ENCODE measurements around the gene OR2H1.

Gene OR2H1

DNA sequence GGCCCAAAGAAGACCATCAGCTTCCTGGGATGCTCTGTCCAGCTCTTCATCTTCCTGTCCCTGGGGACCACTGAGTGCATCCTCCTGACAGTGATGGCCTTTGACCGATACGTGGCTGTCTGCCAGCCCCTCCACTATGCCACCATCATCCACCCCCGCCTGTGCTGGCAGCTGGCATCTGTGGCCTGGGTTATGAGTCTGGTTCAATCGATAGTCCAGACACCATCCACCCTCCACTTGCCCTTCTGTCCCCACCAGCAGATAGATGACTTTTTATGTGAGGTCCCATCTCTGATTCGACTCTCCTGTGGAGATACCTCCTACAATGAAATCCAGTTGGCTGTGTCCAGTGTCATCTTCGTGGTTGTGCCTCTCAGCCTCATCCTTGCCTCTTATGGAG lies 5.1 kb downstream of the OR2H1 start:
- H3K27me3 ChIP-seq (replicated peaks in 2 of 5; ENCODE audit: control insufficient read depth in 4 of 5, insufficient read depth in 5 of 5, low read length in 4 of 5), result no peaks in the 10 kb centered on the region
- no peak for DNase-seq
- WGBS (ENCODE audit: insufficient coverage), result 93% methylated on average over 6 of the region's 6 CpGs
- no peak overlapping the region for H3K27ac ChIP-seq (ENCODE audit: insufficient read depth in 1 of 2, low read depth in 1 of 2, low read length in 2 of 2, poor library complexity in 1 of 2, severe bottlenecking in 2 of 2)
- ChIA-PET CTCF (no interaction called here), POLR2A (no interaction called here)
- no peak overlapping the region for H3K4me3 ChIP-seq (ENCODE audit: control insufficient read depth in 1 of 7, extremely low read depth in 1 of 7, insufficient read depth in 4 of 7, low read depth in 2 of 7, low read length in 6 of 7)
- H3K4me1 ChIP-seq (ENCODE audit: control extremely low read depth in 1 of 4, control insufficient read depth in 4 of 4, insufficient read depth in 4 of 4, low read length in 3 of 4), result peaks cover 0 to 3% (median 0%) of the 10 kb centered on the region in 4 experiments
- H3K36me3 ChIP-seq (ENCODE audit: control insufficient read depth in 4 of 4, insufficient read depth in 4 of 4, low read length in 3 of 4), result no peaks in the 10 kb centered on the region
- H3K9me3 ChIP-seq (ENCODE audit: control extremely low read depth in 1 of 5, control insufficient read depth in 4 of 5, insufficient read depth in 2 of 5, low read depth in 1 of 5, low read length in 4 of 5), result no peaks in the 10 kb centered on the region

GRCh38 chr6:29465279-29465678 lies 8.3 kb downstream of the OR2H1 start:
- WGBS (ENCODE audit: insufficient coverage), result no CpG with 5 or more reads among the region's 2 CpGs
- CTCF ChIA-PET, result no interaction called here
- Histone ChIP-seq H3K27ac (ENCODE audit: insufficient read depth in 1 of 2, low read depth in 1 of 2, low read length in 2 of 2, poor library complexity in 1 of 2, severe bottlenecking in 2 of 2) (no peak overlapping the region), H3K36me3 (ENCODE audit: control insufficient read depth in 4 of 4, insufficient read depth in 4 of 4, low read length in 3 of 4) (no peaks in the 10 kb centered on the region), H3K9me3 (ENCODE audit: control extremely low read depth in 1 of 5, control insufficient read depth in 4 of 5, insufficient read depth in 2 of 5, low read depth in 1 of 5, low read length in 4 of 5) (no peaks in the 10 kb centered on the region), H3K4me3 (ENCODE audit: control insufficient read depth in 1 of 7, extremely low read depth in 1 of 7, insufficient read depth in 4 of 7, low read depth in 2 of 7, low read length in 6 of 7) (no peak overlapping the region), H3K4me1 (ENCODE audit: control extremely low read depth in 1 of 4, control insufficient read depth in 4 of 4, insufficient read depth in 4 of 4, low read length in 3 of 4) (peaks cover 0 to 3% (median 0%) of the 10 kb centered on the region in 4 experiments), H3K27me3 (replicated peaks in 2 of 5; ENCODE audit: control insufficient read depth in 4 of 5, insufficient read depth in 5 of 5, low read length in 4 of 5) (no peaks in the 10 kb centered on the region)
- POLR2A ChIA-PET, result no interaction called here
- DNase-seq, result no peak

- Histone ChIP-seq H3K27me3 (replicated peaks in 2 of 5; ENCODE audit: control insufficient read depth in 4 of 5, insufficient read depth in 5 of 5, low read length in 4 of 5) (no peaks in the 10 kb centered on the region), H3K36me3 (ENCODE audit: control insufficient read depth in 4 of 4, insufficient read depth in 4 of 4, low read length in 3 of 4) (no peaks in the 10 kb centered on the region), H3K4me1 (ENCODE audit: control extremely low read depth in 1 of 4, control insufficient read depth in 4 of 4, insufficient read depth in 4 of 4, low read length in 3 of 4) (peaks cover 0 to 3% (median 0%) of the 10 kb centered on the region in 4 experiments), H3K9me3 (ENCODE audit: control extremely low read depth in 1 of 5, control insufficient read depth in 4 of 5, insufficient read depth in 2 of 5, low read depth in 1 of 5, low read length in 4 of 5) (no peaks in the 10 kb centered on the region), H3K4me3 (ENCODE audit: control insufficient read depth in 1 of 7, extremely low read depth in 1 of 7, insufficient read depth in 4 of 7, low read depth in 2 of 7, low read length in 6 of 7) (no peak overlapping the region), H3K27ac (ENCODE audit: insufficient read depth in 1 of 2, low read depth in 1 of 2, low read length in 2 of 2, poor library complexity in 1 of 2, severe bottlenecking in 2 of 2) (no peak overlapping the region)
- DNase-seq, result no peak
- no CpG with 5 or more reads among the region's 2 CpGs for WGBS (ENCODE audit: insufficient coverage)
- ChIA-PET CTCF (no interaction called here), POLR2A (no interaction called here)
Measured at GRCh38 chr6:29465801-29466200, 8.8 kb downstream of the OR2H1 start.

- CTCF ChIA-PET, result no interaction called here
Measured at GRCh38 chr6:29466241-29466640, 9.3 kb downstream of the OR2H1 start.

GRCh38 chr6:29474996-29475395 lies 18.0 kb downstream of the OR2H1 start:
- Histone ChIP-seq H3K4me3 (ENCODE audit: control insufficient read depth in 1 of 7, extremely low read depth in 1 of 7, insufficient read depth in 4 of 7, low read depth in 2 of 7, low read length in 6 of 7) (no peak overlapping the region), H3K27ac (ENCODE audit: insufficient read depth in 1 of 2, low read depth in 1 of 2, low read length in 2 of 2, poor library complexity in 1 of 2, severe bottlenecking in 2 of 2) (no peak overlapping the region), H3K9me3 (ENCODE audit: control extremely low read depth in 1 of 5, control insufficient read depth in 4 of 5, insufficient read depth in 2 of 5, low read depth in 1 of 5, low read length in 4 of 5) (no peaks in the 10 kb centered on the region), H3K36me3 (ENCODE audit: control insufficient read depth in 4 of 4, insufficient read depth in 4 of 4, low read length in 3 of 4) (no peaks in the 10 kb centered on the region), H3K27me3 (replicated peaks in 2 of 5; ENCODE audit: control insufficient read depth in 4 of 5, insufficient read depth in 5 of 5, low read length in 4 of 5) (no peaks in the 10 kb centered on the region), H3K4me1 (ENCODE audit: control extremely low read depth in 1 of 4, control insufficient read depth in 4 of 4, insufficient read depth in 4 of 4, low read length in 3 of 4) (no peaks in the 10 kb centered on the region)
- DNase-seq, result no peak
- ChIA-PET POLR2A (no interaction called here), CTCF (no interaction called here)
- WGBS (ENCODE audit: insufficient coverage), result no CpG with 5 or more reads among the region's 2 CpGs

More at GRCh38 chr6:29466241-29466640, 9.3 kb downstream of the OR2H1 start:
- peaks cover 0 to 3% (median 0%) of the 10 kb centered on the region in 4 experiments for H3K4me1 ChIP-seq (ENCODE audit: control extremely low read depth in 1 of 4, control insufficient read depth in 4 of 4, insufficient read depth in 4 of 4, low read length in 3 of 4)
- DNase-seq, result no peak
- no peak overlapping the region for H3K4me3 ChIP-seq (ENCODE audit: control insufficient read depth in 1 of 7, extremely low read depth in 1 of 7, insufficient read depth in 4 of 7, low read depth in 2 of 7, low read length in 6 of 7)
- H3K27me3 ChIP-seq (replicated peaks in 2 of 5; ENCODE audit: control insufficient read depth in 4 of 5, insufficient read depth in 5 of 5, low read length in 4 of 5), result no peaks in the 10 kb centered on the region
- H3K27ac ChIP-seq (ENCODE audit: insufficient read depth in 1 of 2, low read depth in 1 of 2, low read length in 2 of 2, poor library complexity in 1 of 2, severe bottlenecking in 2 of 2), result no peak overlapping the region
- 39% methylated on average over 4 of the region's 6 CpGs for WGBS (ENCODE audit: insufficient coverage)
- POLR2A ChIA-PET, result no interaction called here
- H3K9me3 ChIP-seq (ENCODE audit: control extremely low read depth in 1 of 5, control insufficient read depth in 4 of 5, insufficient read depth in 2 of 5, low read depth in 1 of 5, low read length in 4 of 5), result no peaks in the 10 kb centered on the region
- H3K36me3 ChIP-seq (ENCODE audit: control insufficient read depth in 4 of 4, insufficient read depth in 4 of 4, low read length in 3 of 4), result no peaks in the 10 kb centered on the region

DNA sequence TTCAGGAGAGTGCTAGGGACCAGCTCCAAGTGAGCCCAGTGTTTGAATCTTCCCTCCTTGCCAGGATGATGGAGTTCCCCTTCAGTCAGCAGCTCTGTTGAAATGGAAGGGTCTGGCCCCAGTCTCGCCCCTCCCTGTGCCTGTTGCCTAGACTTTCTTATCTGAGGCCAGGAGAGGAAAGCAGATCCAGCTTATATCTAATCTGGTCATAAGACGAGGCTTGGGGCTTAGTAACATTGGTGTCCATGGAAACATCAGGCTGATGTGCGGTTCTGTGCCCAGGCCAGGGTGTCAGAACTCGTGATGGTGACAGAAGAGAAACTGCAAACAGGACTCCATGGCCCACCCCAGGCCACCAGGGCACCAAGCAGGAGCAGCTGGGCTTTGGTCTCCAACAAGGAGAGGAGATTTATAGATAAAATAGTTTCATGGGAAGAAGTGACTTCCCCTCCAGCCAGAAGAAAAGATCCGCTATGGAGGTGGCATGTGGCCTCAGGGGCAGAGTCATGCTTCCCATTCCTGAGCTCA lies 21.0 kb downstream of the OR2H1 start:
- 98% methylated on average over 5 of the region's 5 CpGs for WGBS (ENCODE audit: insufficient coverage)
- Histone ChIP-seq H3K27me3 (replicated peaks in 2 of 5; ENCODE audit: control insufficient read depth in 4 of 5, insufficient read depth in 5 of 5, low read length in 4 of 5) (no peaks in the 10 kb centered on the region), H3K9me3 (ENCODE audit: control extremely low read depth in 1 of 5, control insufficient read depth in 4 of 5, insufficient read depth in 2 of 5, low read depth in 1 of 5, low read length in 4 of 5) (no peaks in the 10 kb centered on the region), H3K4me1 (ENCODE audit: control extremely low read depth in 1 of 4, control insufficient read depth in 4 of 4, insufficient read depth in 4 of 4, low read length in 3 of 4) (no peaks in the 10 kb centered on the region), H3K36me3 (ENCODE audit: control insufficient read depth in 4 of 4, insufficient read depth in 4 of 4, low read length in 3 of 4) (no peaks in the 10 kb centered on the region), H3K4me3 (ENCODE audit: control insufficient read depth in 1 of 7, extremely low read depth in 1 of 7, insufficient read depth in 4 of 7, low read depth in 2 of 7, low read length in 6 of 7) (no peak overlapping the region), H3K27ac (ENCODE audit: insufficient read depth in 1 of 2, low read depth in 1 of 2, low read length in 2 of 2, poor library complexity in 1 of 2, severe bottlenecking in 2 of 2) (no peak overlapping the region)
- ChIA-PET CTCF (no interaction called here), POLR2A (no interaction called here)
- DNase-seq, result peak in 1 of 3 donors; percentile 25

DNA sequence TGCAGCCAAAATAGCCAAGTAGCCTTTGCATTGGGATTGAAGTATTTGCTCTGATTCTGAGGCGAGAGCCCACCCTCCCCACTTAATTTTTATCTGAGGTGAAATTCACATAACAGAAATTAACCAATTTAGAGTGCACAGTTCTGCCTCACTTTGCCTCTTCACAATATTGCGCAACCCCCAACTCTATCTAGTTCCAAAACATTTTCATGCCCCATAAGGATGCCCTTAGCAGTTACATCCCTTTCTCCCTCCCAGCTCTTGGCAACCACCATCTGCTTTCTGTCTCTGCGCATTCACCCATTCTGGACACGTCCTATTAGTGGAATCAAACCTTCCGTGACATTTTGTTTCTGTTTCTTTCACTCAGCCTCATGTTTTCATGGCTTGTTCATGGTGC lies 21.8 kb downstream of the OR2H1 start:
- Histone ChIP-seq H3K36me3 (ENCODE audit: control insufficient read depth in 4 of 4, insufficient read depth in 4 of 4, low read length in 3 of 4) (no peaks in the 10 kb centered on the region), H3K4me3 (ENCODE audit: control insufficient read depth in 1 of 7, extremely low read depth in 1 of 7, insufficient read depth in 4 of 7, low read depth in 2 of 7, low read length in 6 of 7) (no peak overlapping the region), H3K27ac (ENCODE audit: insufficient read depth in 1 of 2, low read depth in 1 of 2, low read length in 2 of 2, poor library complexity in 1 of 2, severe bottlenecking in 2 of 2) (no peak overlapping the region), H3K4me1 (ENCODE audit: control extremely low read depth in 1 of 4, control insufficient read depth in 4 of 4, insufficient read depth in 4 of 4, low read length in 3 of 4) (no peaks in the 10 kb centered on the region), H3K9me3 (ENCODE audit: control extremely low read depth in 1 of 5, control insufficient read depth in 4 of 5, insufficient read depth in 2 of 5, low read depth in 1 of 5, low read length in 4 of 5) (no peaks in the 10 kb centered on the region), H3K27me3 (replicated peaks in 2 of 5; ENCODE audit: control insufficient read depth in 4 of 5, insufficient read depth in 5 of 5, low read length in 4 of 5) (no peaks in the 10 kb centered on the region)
- CTCF ChIA-PET, result no interaction called here
- WGBS (ENCODE audit: insufficient coverage), result 100% methylated on average over 4 of the region's 5 CpGs
- POLR2A ChIA-PET, result no interaction called here
- no peak for DNase-seq

Measured in common myeloid progenitor, CD34-positive (primary cell).